ENCODE results near the gene MYEOV. TPM values are rescaled to one million over a fixed set of nuclear protein-coding genes. Genes with fewer than 3 reads are reported as not detected.

The MYEOV gene
- total and polyA plus RNA-seq, 9 of the 15 experiments (the other 6 are each of a cell fraction or from before 2014, with no cell fraction given): 10.2 to 133 (median 32.2) TPM

- in situ Hi-C loops (cut with MboI) (no loop called here), intact Hi-C loops (cut with micrococcal nuclease) (no loop called here)
- Histone ChIP-seq H4K20me1 (replicated peaks; ENCODE audit: control insufficient read depth, insufficient read depth, low read length) (peaks cover 10% of the 10 kb centered on the region), H3K4me3 (no peak overlapping the region), H2AFZ (ENCODE audit: low read depth, low read length) (no peak overlapping the region), H3K4me1 (replicated peaks in 1 of 2; ENCODE audit: control insufficient read depth in 2 of 2, insufficient read depth in 2 of 2, low read length in 2 of 2) (peaks cover 19 to 23% of the 10 kb centered on the region in 2 experiments), H3K27ac (ENCODE audit: extremely low read depth, low read depth, low read length) (no peak overlapping the region), H3K27me3 (ENCODE audit: control insufficient read depth in 2 of 2, insufficient read depth in 2 of 2, low read length in 2 of 2) (no peaks in the 10 kb centered on the region), H3K79me2 (ENCODE audit: control insufficient read depth, insufficient read depth, low read length) (peaks cover 35% of the 10 kb centered on the region), H3K9ac (ENCODE audit: insufficient read depth in 1 of 2, low read depth in 2 of 2, low read length in 2 of 2) (no peak overlapping the region), H3K36me3 (ENCODE audit: control insufficient read depth, insufficient read depth, low read length) (no peaks in the 10 kb centered on the region; the same call in 2 of the 3 replicates), H3K4me2 (ENCODE audit: insufficient read depth, low read length) (no peak overlapping the region), H3K9me3 (replicated peaks; ENCODE audit: control insufficient read depth, insufficient read depth, low read depth, low read length) (no peaks in the 10 kb centered on the region), H3K9me1 (ENCODE audit: control insufficient read depth, insufficient read depth, low read length) (peaks cover 5% of the 10 kb centered on the region)
- WGBS (ENCODE audit: insufficient coverage, low coverage, missing lambda C conversion rate): 72% methylated on average over 11 of the region's 11 CpGs
- ChIA-PET CTCF (ENCODE audit: low intra/inter-chr PET ratio) (no interaction called here), POLR2A (interaction anchor here (0.6 to 1.5 kb wide), 4 partner anchors 9 to 81 kb away, joined by 3 to 4 read pairs (median 4); partner anchors contain the start of gene MYEOV)
- no peak for ATAC-seq
- TF ChIP-seq ADNP (tag; IDR thresholded peaks at IDR 0.05) (no peak), NFXL1 (CRISPR knock-in tag; IDR thresholded peaks at IDR 0.05) (no peak), HMGN3 (IDR thresholded peaks at IDR 0.05; ENCODE audit: borderline replicate concordance, extremely low read depth, insufficient read length, low read depth, low read length) (no peak), TRIM24 (IDR thresholded peaks at IDR 0.05) (no peak), SNAPC5 (CRISPR knock-in tag; IDR thresholded peaks at IDR 0.05) (no peak), BRF1 (IDR thresholded peaks at IDR 0.05; ENCODE audit: borderline replicate concordance, extremely low read depth, insufficient read length) (no peak), GATAD2A (IDR thresholded peaks at IDR 0.05) (no peak), ZBTB12 (CRISPR knock-in tag; IDR thresholded peaks at IDR 0.05) (no peak), PHF8 (IDR thresholded peaks at IDR 0.05; ENCODE audit: borderline replicate concordance, low read length) (no peak), ZNF644 (tag; IDR thresholded peaks at IDR 0.05; ENCODE audit: low read depth) (no peak)
- TF ChIP-seq, protein P1, sequence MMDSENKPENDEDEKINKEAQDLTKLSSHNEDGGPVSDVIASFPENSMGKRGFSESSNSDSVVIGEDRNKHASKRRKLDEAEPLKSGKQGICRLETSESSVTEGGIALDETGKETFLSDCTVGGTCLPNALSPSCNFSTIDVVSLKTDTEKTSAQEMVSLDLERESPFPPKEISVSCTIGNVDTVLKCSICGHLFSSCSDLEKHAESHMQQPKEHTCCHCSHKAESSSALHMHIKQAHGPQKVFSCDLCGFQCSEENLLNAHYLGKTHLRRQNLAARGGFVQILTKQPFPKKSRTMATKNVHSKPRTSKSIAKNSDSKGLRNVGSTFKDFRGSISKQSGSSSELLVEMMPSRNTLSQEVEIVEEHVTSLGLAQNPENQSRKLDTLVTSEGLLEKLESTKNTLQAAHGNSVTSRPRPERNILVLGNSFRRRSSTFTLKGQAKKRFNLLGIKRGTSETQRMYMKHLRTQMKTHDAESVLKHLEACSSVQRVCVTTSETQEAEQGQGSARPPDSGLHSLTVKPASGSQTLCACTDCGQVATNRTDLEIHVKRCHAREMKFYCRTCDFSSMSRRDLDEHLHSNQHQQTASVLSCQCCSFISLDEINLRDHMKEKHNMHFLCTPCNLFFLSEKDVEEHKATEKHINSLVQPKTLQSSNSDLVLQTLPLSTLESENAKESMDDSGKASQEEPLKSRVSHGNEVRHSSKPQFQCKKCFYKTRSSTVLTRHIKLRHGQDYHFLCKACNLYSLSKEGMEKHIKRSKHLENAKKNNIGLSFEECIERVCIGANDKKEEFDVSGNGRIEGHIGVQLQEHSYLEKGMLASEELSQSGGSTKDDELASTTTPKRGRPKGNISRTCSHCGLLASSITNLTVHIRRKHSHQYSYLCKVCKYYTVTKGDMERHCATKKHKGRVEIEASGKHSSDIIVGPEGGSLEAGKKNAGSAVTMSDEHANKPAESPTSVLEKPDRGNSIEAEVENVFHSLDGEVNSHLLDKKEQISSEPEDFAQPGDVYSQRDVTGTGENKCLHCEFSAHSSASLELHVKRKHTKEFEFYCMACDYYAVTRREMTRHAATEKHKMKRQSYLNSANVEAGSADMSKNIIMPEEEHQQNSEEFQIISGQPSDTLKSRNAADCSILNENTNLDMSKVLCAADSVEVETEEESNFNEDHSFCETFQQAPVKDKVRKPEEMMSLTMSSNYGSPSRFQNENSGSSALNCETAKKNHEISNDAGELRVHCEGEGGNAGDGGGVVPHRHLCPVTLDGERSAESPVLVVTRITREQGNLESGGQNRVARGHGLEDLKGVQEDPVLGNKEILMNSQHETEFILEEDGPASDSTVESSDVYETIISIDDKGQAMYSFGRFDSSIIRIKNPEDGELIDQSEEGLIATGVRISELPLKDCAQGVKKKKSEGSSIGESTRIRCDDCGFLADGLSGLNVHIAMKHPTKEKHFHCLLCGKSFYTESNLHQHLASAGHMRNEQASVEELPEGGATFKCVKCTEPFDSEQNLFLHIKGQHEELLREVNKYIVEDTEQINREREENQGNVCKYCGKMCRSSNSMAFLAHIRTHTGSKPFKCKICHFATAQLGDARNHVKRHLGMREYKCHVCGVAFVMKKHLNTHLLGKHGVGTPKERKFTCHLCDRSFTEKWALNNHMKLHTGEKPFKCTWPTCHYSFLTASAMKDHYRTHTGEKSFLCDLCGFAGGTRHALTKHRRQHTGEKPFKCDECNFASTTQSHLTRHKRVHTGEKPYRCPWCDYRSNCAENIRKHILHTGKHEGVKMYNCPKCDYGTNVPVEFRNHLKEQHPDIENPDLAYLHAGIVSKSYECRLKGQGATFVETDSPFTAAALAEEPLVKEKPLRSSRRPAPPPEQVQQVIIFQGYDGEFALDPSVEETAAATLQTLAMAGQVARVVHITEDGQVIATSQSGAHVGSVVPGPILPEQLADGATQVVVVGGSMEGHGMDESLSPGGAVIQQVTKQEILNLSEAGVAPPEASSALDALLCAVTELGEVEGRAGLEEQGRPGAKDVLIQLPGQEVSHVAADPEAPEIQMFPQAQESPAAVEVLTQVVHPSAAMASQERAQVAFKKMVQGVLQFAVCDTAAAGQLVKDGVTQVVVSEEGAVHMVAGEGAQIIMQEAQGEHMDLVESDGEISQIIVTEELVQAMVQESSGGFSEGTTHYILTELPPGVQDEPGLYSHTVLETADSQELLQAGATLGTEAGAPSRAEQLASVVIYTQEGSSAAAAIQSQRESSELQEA (IDR thresholded peaks at IDR 0.05; ENCODE audit: low read depth): no peak
- TF ChIP-seq, protein P2, sequence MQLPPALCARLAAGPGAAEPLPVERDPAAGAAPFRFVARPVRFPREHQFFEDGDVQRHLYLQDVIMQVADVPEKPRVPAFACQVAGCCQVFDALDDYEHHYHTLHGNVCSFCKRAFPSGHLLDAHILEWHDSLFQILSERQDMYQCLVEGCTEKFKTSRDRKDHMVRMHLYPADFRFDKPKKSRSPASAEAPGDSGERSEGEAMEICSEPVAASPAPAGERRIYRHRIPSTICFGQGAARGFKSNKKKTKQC (CRISPR knock-in tag; IDR thresholded peaks at IDR 0.05): no peak
- FAIRE-seq: no peak
- DNase-seq (ENCODE audit: extremely low read depth in 1 of 4, low spot score in 3 of 4): no peak
- BruUV-seq (replicated peaks): no TSS peak
These were observed 12.1 kb downstream of the MYEOV start for GRCh38 chr11:69305885-69306540.

Data from K562 (cell line).